Uterus (tissue), 2 donors: Measurements from ENCODE around the gene BET1L.

ENCODE experiments used
- CTCF ChIP-seq, 4 experiments: fragments of 200-600 bp in 2 of 4; fragments of 450-650 bp in 2 of 4; sonication (generic) in 2 of 4; IDR thresholded peaks; one replicate each; pipeline ENCODE4 v1.5.1; 2016 to 2019; ENCODE audit warnings: antibody characterized with exemption in 4 of 4, mild to moderate bottlenecking in 2 of 4, moderate library complexity in 1 of 4
- POLR2A ChIP-seq, 2 donors: fragments of 450-650 bp; IDR thresholded peaks; one replicate each; pipeline ENCODE4 v1.6.1; 2016; ENCODE audit warnings: antibody characterized with exemption in 2 of 2, mild to moderate bottlenecking in 1 of 2, moderate library complexity in 1 of 2

- TF ChIP-seq CTCF (IDR thresholded peaks at IDR 0.05), result no peak
- TF ChIP-seq POLR2A (IDR thresholded peaks at IDR 0.05), result no peak
These were observed 48.6 kb upstream of the BET1L start for GRCh38 chr11:255816-256215.
